ENCODE results near the gene LMNTD1.
A peak's percentile ranks its signal among the peaks of the same experiment; 100 is the strongest.

The LMNTD1 gene

DNA sequence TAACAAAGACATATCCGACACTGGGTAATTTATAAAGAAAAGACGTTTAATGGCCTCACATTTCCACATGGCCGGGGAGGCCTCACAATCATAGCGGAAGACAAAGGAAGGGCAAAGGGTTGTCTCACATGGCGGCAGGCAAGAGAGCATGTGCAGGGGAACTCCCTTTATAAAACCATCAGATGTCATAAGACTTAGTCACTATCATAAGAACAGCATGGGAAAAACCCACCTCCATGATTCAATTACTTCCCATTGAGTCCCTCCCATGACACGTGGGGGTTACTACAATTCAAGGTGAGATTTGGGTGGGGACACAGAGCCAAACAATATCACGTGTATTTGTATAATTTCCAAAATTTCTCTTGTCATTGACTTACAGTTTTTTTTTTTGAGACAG lies 5.5 kb upstream of the LMNTD1 start:
- ATAC-seq: no peak
- TF ChIP-seq RARB (CRISPR knock-in tag; IDR thresholded peaks at IDR 0.05) (no peak), ARNTL (CRISPR knock-in tag; IDR thresholded peaks at IDR 0.05; ENCODE audit: borderline replicate concordance, low read depth) (no peak), ZNF70 (CRISPR knock-in tag; IDR thresholded peaks at IDR 0.05) (no peak), ZFP30 (CRISPR knock-in tag; IDR thresholded peaks at IDR 0.05) (no peak), PPARA (CRISPR knock-in tag; IDR thresholded peaks at IDR 0.05; ENCODE audit: borderline replicate concordance) (no peak), TOX (CRISPR knock-in tag; IDR thresholded peaks at IDR 0.05; ENCODE audit: borderline replicate concordance) (no peak), GLIS3 (CRISPR knock-in tag; IDR thresholded peaks at IDR 0.05) (no peak), ZNF8 (CRISPR knock-in tag; IDR thresholded peaks at IDR 0.05) (no peak), SNAI2 (CRISPR knock-in tag; IDR thresholded peaks at IDR 0.05) (no peak), CSDC2 (CRISPR knock-in tag; IDR thresholded peaks at IDR 0.05) (no peak)
- TF ChIP-seq, protein P1, sequence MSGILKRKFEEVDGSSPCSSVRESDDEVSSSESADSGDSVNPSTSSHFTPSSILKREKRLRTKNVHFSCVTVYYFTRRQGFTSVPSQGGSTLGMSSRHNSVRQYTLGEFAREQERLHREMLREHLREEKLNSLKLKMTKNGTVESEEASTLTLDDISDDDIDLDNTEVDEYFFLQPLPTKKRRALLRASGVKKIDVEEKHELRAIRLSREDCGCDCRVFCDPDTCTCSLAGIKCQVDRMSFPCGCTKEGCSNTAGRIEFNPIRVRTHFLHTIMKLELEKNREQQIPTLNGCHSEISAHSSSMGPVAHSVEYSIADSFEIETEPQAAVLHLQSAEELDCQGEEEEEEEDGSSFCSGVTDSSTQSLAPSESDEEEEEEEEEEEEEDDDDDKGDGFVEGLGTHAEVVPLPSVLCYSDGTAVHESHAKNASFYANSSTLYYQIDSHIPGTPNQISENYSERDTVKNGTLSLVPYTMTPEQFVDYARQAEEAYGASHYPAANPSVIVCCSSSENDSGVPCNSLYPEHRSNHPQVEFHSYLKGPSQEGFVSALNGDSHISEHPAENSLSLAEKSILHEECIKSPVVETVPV (CRISPR knock-in tag; IDR thresholded peaks at IDR 0.05): no peak
- TF ChIP-seq, protein P2, sequence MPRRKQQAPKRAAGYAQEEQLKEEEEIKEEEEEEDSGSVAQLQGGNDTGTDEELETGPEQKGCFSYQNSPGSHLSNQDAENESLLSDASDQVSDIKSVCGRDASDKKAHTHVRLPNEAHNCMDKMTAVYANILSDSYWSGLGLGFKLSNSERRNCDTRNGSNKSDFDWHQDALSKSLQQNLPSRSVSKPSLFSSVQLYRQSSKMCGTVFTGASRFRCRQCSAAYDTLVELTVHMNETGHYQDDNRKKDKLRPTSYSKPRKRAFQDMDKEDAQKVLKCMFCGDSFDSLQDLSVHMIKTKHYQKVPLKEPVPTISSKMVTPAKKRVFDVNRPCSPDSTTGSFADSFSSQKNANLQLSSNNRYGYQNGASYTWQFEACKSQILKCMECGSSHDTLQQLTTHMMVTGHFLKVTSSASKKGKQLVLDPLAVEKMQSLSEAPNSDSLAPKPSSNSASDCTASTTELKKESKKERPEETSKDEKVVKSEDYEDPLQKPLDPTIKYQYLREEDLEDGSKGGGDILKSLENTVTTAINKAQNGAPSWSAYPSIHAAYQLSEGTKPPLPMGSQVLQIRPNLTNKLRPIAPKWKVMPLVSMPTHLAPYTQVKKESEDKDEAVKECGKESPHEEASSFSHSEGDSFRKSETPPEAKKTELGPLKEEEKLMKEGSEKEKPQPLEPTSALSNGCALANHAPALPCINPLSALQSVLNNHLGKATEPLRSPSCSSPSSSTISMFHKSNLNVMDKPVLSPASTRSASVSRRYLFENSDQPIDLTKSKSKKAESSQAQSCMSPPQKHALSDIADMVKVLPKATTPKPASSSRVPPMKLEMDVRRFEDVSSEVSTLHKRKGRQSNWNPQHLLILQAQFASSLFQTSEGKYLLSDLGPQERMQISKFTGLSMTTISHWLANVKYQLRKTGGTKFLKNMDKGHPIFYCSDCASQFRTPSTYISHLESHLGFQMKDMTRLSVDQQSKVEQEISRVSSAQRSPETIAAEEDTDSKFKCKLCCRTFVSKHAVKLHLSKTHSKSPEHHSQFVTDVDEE (CRISPR knock-in tag; IDR thresholded peaks at IDR 0.05): no peak
- TF ChIP-seq, protein P3, sequence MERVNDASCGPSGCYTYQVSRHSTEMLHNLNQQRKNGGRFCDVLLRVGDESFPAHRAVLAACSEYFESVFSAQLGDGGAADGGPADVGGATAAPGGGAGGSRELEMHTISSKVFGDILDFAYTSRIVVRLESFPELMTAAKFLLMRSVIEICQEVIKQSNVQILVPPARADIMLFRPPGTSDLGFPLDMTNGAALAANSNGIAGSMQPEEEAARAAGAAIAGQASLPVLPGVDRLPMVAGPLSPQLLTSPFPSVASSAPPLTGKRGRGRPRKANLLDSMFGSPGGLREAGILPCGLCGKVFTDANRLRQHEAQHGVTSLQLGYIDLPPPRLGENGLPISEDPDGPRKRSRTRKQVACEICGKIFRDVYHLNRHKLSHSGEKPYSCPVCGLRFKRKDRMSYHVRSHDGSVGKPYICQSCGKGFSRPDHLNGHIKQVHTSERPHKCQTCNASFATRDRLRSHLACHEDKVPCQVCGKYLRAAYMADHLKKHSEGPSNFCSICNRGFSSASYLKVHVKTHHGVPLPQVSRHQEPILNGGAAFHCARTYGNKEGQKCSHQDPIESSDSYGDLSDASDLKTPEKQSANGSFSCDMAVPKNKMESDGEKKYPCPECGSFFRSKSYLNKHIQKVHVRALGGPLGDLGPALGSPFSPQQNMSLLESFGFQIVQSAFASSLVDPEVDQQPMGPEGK (CRISPR knock-in tag; IDR thresholded peaks at IDR 0.05; ENCODE audit: borderline replicate concordance): no peak
- TF ChIP-seq, protein P4, sequence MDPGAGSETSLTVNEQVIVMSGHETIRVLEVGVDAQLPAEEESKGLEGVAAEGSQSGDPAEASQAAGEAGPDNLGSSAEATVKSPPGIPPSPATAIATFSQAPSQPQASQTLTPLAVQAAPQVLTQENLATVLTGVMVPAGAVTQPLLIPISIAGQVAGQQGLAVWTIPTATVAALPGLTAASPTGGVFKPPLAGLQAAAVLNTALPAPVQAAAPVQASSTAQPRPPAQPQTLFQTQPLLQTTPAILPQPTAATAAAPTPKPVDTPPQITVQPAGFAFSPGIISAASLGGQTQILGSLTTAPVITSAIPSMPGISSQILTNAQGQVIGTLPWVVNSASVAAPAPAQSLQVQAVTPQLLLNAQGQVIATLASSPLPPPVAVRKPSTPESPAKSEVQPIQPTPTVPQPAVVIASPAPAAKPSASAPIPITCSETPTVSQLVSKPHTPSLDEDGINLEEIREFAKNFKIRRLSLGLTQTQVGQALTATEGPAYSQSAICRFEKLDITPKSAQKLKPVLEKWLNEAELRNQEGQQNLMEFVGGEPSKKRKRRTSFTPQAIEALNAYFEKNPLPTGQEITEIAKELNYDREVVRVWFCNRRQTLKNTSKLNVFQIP (CRISPR knock-in tag; IDR thresholded peaks at IDR 0.05; ENCODE audit: borderline replicate concordance, low read depth): no peak
- TF ChIP-seq, protein P5, sequence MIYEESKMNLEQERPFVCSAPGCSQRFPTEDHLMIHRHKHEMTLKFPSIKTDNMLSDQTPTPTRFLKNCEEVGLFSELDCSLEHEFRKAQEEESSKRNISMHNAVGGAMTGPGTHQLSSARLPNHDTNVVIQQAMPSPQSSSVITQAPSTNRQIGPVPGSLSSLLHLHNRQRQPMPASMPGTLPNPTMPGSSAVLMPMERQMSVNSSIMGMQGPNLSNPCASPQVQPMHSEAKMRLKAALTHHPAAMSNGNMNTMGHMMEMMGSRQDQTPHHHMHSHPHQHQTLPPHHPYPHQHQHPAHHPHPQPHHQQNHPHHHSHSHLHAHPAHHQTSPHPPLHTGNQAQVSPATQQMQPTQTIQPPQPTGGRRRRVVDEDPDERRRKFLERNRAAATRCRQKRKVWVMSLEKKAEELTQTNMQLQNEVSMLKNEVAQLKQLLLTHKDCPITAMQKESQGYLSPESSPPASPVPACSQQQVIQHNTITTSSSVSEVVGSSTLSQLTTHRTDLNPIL (CRISPR knock-in tag; IDR thresholded peaks at IDR 0.05; ENCODE audit: low read depth): no peak

DNA sequence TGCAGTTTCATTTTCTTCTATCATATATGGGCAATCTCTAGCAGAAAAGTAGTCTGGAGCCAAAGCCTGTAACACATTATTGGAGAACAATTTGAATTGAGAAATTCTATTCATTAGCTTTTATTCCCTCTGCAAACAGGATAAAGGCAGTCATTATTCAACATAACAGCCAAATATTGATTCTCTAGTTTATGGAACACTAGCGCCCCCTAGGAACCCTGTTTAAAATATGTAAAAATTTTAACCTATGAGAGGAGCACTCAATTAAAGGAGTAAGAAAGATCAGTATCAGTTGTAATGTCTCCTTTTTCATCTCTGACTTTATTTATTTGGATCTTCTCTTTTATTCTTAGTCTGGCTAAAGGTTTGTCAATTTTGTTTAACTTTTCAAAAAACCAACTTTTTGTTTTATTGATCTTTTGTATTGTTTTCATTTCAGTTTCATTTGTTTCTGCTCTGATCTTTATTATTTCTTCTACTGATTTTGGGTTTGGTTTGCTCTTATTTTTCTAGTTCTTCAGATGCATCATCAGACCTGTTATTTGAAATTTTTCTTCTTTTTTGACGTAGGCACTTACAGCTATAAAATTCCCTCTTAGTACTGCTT lies 4.8 kb upstream of the LMNTD1 start:
- TF ChIP-seq TOX (CRISPR knock-in tag; IDR thresholded peaks at IDR 0.05; ENCODE audit: borderline replicate concordance): no peak
- TF ChIP-seq, protein P2 (CRISPR knock-in tag; IDR thresholded peaks at IDR 0.05): no peak
- no peak for TF ChIP-seq ZNF565 (CRISPR knock-in tag; conservative IDR thresholded peaks at IDR 0.05; ENCODE audit: low read depth)
- no peak for TF ChIP-seq ISL1 (CRISPR knock-in tag; IDR thresholded peaks at IDR 0.05)
- no peak for TF ChIP-seq CSDC2 (CRISPR knock-in tag; IDR thresholded peaks at IDR 0.05)
- TF ChIP-seq, protein P1 (CRISPR knock-in tag; IDR thresholded peaks at IDR 0.05): no peak
- no peak for TF ChIP-seq ZNF70 (CRISPR knock-in tag; IDR thresholded peaks at IDR 0.05)
- TF ChIP-seq, protein P4 (CRISPR knock-in tag; IDR thresholded peaks at IDR 0.05; ENCODE audit: borderline replicate concordance, low read depth): no peak
- peak; percentile 61; the same call in 2 of the 3 replicates for ATAC-seq
